Fibroblast of lung (primary cell): ENCODE results near the gene ARHGEF40.

Experiments used
- CTCF ChIP-seq, 2 donors: IDR thresholded peaks in 1 of 2; conservative IDR thresholded peaks in 1 of 2; 1 replicate in 1 of 2; 2 replicates in 1 of 2; pipeline ENCODE4 v1.5.1; 2011 to 2012; ENCODE audit warnings: low read length in 2 of 2, control low read depth in 1 of 2, inconsistent platforms in 1 of 2, low read depth in 1 of 2, mild to moderate bottlenecking in 1 of 2
- EZH2 ChIP-seq: IDR thresholded peaks from 2 replicates; pipeline ENCODE4 v1.5.1; 2012; ENCODE audit warnings: low read length, control low read depth, mild to moderate bottlenecking; ENCODE audit errors: missing control alignments

DNA sequence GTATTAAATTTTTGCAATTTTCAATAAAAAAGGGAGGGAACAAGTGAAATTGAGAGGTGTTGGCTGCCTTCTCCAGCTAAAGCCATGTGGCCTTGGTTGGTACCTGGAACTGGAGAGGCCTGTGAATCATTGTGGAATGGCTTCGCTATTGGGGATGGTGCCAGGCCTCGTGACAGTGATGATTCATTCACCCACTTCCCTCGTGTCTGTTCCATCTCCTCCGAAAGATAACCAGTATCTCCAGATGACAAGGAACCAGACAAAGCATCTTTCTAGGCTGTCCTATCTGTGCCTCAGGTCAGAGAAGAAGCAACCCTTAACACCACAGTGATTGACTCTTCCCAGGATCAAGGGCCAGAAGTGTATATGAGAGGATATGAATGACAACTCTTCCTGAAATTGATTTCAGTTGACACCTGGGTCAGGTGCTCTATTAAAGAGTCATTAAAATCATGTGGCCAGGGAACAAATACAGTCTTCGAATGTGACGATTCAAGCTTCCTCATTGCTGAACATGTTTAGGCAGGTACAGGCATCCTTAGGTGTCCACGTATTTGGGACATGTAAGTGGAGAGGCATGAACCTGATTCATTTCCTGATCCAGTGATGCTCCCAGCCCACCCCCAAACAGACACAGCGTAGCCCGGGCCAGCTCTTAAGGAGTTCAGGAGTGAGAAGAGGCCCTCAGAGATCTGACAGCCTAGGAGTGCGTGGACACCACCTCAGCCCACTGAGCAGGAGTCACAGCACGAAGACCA is 28.2 kb upstream of the ARHGEF40 start, which contains the start of gene RNASE7:
- no peak for TF ChIP-seq EZH2
- TF ChIP-seq CTCF (conservative IDR thresholded peaks at IDR 0.05 in 1 of 2, IDR thresholded peaks at IDR 0.05 in 1 of 2; ENCODE audit: low read depth in 1 of 2, low read length in 2 of 2) = no peak
